ENCODE measurements around the gene LGALS7B.

LGALS7B gene

GRCh38 chr19:38838208-38838985 lies 49.4 kb downstream of the LGALS7B start:
- DNase-seq: no peak
- in situ Hi-C loops (cut with MboI; ENCODE audit: low pct_unique_long_range_greater_than_20kb, low sequenced_read_pairs): no loop called here

- in situ Hi-C loops (cut with MboI; ENCODE audit: low pct_unique_long_range_greater_than_20kb, low sequenced_read_pairs): no loop called here
- no peak for DNase-seq
Observed at GRCh38 chr19:38838986-38839761, 50.2 kb downstream of the LGALS7B start.

- DNase-seq: no peak
- in situ Hi-C loops (cut with MboI; ENCODE audit: low pct_unique_long_range_greater_than_20kb, low sequenced_read_pairs): no loop called here
Observed at GRCh38 chr19:38839816-38840582, 51.0 kb downstream of the LGALS7B start.

- DNase-seq: no peak
- in situ Hi-C loops (cut with MboI; ENCODE audit: low pct_unique_long_range_greater_than_20kb, low sequenced_read_pairs): no loop called here
Observed at GRCh38 chr19:38840583-38840968, 51.6 kb downstream of the LGALS7B start.

All from KBM-7 (cell line).